Femur (tissue), 1 donor: Measurements from ENCODE around the gene FANCE.

Experiments
- DNase-seq: peaks from one replicate; pipeline ENCODE4 v3.0.0-alpha.2; 2017

The FANCE gene, protein sequence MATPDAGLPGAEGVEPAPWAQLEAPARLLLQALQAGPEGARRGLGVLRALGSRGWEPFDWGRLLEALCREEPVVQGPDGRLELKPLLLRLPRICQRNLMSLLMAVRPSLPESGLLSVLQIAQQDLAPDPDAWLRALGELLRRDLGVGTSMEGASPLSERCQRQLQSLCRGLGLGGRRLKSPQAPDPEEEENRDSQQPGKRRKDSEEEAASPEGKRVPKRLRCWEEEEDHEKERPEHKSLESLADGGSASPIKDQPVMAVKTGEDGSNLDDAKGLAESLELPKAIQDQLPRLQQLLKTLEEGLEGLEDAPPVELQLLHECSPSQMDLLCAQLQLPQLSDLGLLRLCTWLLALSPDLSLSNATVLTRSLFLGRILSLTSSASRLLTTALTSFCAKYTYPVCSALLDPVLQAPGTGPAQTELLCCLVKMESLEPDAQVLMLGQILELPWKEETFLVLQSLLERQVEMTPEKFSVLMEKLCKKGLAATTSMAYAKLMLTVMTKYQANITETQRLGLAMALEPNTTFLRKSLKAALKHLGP

GRCh38 chr6:35452183-35453090, at the start of gene FANCE:
Gene FANCE (plus strand): TSS chr6:35452338. CDS start chr6:35452546, 208 bp downstream.
- DNase-seq = peak; percentile 97

DNA sequence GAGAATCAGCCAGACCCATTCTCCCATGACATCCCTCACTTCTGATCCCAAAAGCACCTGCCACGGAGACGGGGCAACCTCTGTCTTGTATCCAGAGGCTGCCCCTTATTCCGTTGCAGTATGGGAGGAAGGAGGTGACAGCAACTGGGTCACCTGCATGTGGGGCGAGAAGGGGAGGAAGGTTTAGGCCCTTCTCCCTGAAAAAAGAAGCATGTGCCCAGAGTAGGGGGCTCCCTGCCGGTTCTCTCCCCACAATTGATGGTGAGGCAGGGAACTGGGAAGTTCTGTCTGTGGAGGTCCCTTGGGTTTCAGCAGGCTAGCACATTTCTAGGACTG, 49.3 kb upstream of the FANCE start:
- no peak for DNase-seq

DNA sequence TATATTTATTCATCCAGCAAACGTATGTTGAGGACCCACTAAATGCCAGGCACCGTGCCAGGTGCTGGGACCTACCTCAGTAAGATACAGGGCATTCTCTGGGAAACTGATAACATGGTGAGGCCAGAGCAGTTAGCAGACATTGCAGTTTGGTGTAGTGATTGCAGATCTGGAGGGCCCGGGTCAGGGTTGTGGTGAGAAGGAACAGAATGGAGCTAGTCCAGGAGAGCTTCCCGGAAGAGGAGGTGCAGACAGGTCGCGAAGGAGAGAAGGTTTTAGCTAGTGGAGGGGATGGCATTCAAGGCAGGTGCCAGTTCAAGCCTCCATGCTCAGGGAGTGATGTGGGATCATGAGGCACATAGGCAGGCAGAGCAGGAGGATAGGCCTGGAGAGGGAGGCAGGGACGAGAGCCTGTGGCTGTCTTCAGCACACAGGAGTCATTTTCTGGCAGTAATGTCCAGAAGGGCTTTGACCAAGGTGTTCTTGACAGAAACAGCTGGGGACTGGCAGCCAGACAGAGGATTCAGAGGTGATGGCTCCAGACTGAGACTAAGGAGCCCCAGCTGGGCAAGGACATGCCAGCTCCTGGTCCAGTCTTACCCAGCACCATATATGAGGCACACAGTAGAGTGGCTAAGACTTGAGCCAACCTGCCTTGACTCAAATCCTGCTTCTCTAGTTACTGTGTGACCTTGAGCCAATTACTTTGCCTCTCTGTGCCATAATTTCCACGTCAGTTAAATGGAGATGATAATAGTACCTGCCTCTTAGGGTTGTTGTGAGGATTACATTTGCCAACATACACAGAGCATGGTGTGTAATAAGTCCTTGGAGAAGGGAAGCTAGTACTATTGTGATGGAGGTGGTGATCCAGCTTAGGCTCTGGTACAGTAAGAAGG, 48.3 kb upstream of the FANCE start:
- DNase-seq = no peak

DNA sequence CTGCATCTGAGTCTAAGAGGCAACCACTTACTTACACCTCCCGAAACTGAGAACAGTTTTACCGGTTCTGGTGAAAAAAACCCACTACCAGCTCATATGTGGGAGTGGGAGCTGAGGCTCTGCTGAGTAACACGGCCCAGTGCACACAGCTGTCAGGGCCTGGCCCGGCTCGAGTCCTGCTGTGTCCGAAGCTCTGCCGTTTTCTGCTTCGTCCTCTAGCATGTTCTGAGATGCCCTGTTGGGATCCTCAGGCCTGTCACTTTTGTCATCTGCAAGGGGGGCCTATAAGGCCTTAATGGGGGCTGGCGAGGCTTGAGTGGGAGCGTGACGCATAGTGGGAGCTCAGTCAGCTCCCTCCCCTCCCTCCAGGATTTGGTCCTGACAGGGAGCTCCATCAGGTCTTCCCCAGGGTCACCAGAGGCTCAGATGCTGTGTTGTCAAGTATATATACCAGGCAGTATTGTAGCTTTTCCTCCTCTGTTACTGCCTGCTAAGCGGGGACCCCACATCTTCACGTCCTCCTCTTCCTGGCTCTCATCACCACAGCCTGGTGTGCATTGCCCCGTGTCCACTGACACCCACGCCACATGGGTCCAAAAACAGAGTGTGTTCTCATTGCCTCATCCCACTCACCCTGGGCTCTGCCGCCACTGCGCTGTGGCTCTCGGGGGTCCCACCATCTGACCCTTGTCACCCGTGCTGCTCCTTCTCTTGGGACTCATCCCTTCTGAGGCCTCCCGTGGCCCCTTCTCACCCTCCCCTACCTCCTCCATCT, 45.2 kb upstream of the FANCE start:
- DNase-seq = no peak

- DNase-seq = no peak
Measured at GRCh38 chr6:35409245-35409644, 42.9 kb upstream of the FANCE start.

DNA sequence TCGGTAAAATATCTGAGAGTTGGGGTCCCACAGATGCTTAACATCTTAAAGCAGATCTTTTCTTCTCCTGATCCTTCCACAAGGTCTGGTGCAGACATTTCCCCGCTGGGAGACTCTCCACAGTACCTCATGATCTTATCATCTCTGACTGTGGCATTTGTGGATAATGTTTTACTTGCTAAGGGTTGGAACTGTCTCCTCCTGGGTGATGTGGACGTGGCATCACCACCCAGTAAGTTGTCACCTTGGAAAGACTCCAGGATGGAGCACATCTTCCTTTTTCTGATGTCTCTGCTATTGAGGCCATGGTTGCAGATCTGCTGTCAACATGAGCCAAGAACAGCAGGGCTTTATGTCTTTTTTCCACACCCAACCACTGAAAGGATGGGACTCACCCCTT, 42.0 kb upstream of the FANCE start:
- DNase-seq = no peak

DNA sequence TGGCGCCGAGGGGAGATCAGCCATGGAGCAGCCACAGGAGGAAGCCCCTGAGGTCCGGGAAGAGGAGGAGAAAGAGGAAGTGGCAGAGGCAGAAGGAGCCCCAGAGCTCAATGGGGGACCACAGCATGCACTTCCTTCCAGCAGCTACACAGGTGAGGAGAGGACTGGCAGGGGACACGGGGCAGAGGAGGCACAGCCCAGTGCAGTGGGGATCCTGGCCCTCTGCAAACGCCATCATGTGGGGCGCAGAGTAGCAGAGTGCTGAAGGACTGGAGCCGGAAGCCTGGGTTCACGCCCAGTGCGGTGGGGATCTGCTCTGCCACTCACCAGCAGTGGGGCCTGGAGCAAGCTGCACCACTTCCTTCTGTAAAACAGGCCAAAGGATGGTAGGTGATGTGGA, 41.1 kb upstream of the FANCE start:
- DNase-seq = no peak

- DNase-seq = no peak
Measured at GRCh38 chr6:35412102-35412501, 40.0 kb upstream of the FANCE start.

DNA sequence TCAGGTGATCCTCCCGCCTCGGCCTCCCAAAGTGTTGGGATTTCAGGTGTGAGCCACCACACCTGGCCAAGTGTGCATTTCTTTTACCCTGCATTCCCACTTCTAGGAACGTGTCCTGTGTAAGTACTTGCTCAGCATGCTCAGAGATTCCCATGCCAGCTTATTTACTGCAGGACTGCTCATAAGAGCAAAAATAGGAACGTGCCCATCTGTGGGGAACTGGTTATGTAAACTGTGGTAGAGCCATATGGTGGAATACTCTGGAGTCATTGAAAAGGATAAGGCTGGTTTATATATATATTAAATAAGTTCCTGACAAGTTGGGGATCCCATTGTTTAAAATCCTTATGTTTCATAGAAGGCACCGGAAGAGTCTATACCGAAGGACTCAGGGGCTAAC, 38.2 kb upstream of the FANCE start:
- DNase-seq = no peak

GRCh38 chr6:35415065-35415891, 36.9 kb upstream of the FANCE start:
- peak; percentile 75 for DNase-seq

DNA sequence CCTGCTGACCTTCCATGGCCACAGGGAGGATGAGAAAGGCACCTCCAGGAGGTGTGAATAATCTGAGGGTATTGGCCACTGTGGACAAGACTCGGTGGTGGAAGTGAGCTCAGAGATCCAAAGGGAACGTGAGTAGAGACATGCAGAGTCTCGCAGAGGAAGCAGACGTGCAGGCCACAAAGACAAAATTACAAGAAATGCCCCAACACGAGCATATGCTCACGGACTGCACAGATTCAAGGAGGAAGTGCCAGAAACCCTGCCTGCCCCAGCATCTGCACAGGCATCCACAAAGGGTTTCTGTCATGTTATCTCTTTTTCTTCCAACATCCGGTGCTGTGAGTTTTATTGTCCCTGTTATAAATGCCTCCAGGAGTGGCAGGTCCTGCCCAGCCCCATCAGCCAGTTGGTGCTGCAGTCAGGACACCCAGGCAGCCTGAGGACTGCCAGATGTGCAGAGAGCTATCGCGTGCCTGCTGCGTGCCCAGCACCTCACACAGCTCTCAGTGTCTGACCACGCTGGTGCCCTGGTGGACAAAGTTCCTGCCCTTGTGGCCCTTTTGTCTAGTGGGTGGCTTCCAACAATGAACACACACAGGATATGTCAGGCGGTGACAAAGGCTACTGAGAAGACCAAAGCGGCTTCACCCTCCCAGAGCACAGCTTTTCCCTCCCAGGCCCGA, 34.0 kb upstream of the FANCE start:
- DNase-seq = no peak

- no peak for DNase-seq
Measured at GRCh38 chr6:35419417-35419816, 32.7 kb upstream of the FANCE start.

- DNase-seq = no peak
Measured at GRCh38 chr6:35419961-35420360, 32.2 kb upstream of the FANCE start.

DNA sequence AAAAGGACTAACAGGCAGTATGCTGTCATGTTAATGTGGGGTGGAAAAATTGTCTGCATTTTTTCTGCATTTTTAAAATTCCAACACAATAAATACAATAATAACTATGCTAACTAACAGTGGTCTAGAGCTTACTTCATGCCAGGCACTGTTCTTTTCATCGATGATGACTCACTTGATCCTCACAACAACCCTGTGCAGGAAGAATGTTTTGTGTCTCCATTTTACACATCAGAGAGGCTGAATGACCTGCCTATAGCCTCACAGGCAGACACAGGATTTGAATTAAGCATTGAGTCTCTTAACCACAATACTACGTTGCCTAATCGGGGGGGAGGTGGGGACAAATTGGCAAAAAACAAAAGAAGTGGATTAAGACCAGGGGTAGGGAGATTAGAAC, 26.9 kb upstream of the FANCE start:
- DNase-seq = no peak

GRCh38 chr6:35426074-35426473, 26.1 kb upstream of the FANCE start:
- no peak for DNase-seq

DNA sequence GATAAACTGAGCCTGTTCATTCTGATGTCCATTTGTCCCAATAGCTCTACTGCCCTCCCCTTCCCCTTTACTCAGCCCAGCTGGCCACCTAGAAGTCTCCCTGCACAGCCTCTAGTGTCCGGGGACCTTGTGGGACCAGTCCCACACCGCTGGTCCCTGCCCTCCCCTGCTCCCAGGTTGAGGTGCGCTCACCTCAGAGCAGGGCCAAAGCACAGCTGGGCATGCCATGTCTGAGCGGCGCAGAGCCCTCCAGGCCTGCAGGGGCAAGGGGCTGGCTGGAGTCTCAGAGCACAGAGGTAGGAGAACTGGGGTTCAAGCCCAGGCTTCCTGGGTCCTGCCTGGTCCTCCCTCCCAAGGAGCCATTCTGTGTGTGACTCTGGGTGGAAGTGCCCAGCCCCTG, 24.7 kb upstream of the FANCE start:
- DNase-seq = no peak

GRCh38 chr6:35427851-35428321, 24.3 kb upstream of the FANCE start:
- no peak for DNase-seq

DNA sequence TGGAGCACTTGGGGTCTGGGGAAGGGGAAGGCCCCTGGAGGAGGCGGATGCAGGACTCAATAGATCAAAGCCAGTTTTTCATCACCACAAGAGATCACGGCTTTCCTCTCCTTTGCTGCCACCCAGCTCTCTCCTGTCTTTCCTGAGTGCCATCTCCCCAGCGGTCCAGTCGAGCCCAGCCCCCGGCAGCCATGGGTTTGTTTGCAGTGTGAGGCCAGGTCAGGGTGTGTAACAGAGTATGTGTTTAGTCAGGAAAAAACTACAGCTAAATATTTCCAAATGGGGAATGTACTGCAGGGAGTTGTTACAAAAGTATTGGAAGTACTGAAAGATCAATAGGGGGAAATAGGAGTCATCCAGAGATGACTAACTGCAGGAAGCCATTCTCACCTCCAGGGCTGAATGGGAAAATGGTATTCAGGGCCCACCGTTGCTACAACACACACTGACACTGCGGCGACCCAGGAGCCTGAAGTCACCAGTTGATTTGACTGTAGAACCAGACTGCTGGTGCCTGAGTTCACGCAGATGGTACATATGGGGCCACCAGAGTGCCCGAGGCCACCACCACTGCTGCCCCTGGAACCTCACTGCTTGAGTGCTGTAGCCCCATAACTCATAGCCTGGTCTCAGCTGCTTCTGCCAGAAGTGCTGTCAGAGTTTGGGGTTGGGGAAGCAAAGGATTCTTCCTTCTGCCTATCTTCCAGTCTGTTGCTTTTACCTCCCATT, 23.6 kb upstream of the FANCE start:
- no peak for DNase-seq

- no peak for DNase-seq
Measured at GRCh38 chr6:35429463-35429862, 22.7 kb upstream of the FANCE start.

GRCh38 chr6:35432291-35432690, 19.8 kb upstream of the FANCE start:
- DNase-seq = no peak
